Effector CD8-positive, alpha-beta T cell (primary cell): ENCODE data around the gene GLRA2.

Experiments
- DNase-seq: peaks from one replicate; lab custom pipeline; 2025; lab: John Stamatoyannopoulos, UW

GLRA2 gene

DNA sequence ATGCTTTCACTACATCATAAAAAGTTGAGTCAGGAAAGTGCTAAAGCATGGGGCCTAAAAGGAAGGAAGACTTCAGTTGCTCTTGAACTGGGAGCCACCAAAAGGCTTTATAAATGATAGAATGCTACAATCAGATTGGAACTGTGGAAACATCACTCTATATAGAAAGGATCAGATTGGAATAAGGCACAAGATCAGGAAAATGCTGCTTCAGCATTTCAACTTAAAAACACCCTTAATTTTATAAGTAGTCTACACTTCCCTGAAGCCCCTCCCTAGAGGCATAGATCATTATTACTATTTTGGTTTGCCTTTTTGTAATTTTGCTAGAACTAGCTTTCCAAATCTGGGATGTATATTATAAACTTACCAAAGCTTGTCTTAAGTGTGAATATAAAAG is 172.8 kb downstream of the GLRA2 start:
- no peak for DNase-seq

DNA sequence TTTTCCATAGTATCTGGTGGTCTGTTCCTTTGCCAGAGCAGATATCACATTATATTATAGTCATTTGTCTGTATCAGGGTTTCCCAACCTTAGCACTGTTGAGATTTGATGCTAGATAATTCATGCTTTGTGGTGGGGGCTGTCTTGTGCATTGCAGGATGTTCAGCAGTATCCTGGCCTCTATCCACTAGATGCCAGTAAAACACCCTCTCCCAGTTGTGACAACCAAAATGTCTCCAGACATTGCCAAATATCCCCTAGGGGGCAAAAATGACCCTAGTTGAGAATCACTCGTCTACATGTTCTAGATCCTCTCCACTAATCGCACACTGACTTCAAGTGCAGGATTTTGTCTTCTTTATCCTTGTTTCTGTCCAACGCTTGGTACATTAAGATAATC is 182.8 kb downstream of the GLRA2 start:
- DNase-seq: no peak

DNA sequence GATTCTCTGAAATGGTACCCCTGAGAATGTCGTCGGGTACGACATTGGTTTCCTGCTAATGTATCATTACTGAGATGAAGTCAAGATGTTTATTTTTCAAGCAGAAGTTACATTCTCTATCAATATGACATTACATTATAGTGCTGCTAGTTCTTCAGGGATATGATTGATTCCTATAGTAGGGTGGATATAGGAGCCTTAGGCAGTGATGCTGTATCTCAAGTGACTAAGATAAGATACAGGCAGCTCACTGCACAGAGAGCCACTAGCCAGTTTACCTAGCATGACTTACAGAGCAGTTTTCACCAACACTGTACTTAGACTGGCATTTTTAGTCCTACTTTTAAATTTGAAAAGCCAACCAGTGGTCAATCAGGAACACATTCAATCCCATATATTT is 188.6 kb downstream of the GLRA2 start:
- DNase-seq: no peak

DNA sequence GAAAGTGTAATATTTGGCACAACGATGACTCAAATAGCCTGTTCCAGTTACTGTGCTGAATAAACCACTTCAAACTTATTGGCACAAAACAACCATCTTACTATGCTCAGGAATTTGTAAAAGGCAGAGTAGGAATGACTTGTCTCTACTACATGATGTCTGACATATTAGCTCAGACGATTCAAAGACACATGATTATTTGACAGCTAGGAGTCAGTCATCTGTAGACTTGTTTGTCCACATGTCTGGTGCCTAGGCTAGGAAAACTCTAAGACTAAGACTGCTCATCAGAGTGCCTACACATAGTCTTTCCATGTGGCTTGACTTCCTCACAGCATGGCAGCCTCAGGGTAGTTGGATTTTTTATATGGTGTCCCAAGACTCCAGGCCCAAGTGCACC is 189.1 kb downstream of the GLRA2 start:
- no peak for DNase-seq

DNA sequence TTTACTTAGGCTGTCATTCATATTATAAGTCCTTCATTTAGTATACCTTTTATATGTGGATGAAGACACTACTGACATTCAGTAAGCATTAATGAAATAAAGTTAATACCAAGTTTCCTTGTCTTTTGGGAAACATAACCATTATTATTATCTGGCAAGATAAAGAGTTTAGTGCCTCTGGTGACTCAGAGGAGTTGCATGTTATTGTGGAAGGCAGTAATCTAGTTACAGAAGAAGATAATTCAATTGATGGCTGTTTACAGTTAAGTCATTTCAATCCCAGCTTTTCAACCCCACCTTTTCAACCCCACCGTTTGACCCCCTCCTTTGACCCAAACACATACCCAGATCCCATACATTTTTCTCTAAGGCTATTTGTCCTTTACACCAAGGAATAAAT is 199.7 kb downstream of the GLRA2 start:
- no peak for DNase-seq

DNA sequence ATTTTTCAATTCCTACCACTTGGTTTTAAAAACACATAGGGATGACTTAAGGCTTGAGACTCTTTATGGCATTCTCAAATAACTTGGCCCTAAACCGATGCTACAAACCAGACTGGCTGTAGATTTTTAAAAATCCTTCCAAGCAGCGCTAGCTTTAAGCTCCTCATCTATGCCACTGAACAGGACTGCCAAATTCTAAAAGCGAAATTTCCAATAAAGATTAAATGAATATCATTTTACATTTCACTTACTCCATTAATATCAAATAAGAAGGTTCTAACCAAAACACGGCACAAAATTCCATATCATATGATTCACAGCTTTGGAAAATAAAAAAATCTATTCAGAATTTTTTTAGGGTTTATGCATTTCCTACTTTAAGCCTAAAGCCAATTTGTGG is 209.3 kb downstream of the GLRA2 start:
- DNase-seq: no peak

DNA sequence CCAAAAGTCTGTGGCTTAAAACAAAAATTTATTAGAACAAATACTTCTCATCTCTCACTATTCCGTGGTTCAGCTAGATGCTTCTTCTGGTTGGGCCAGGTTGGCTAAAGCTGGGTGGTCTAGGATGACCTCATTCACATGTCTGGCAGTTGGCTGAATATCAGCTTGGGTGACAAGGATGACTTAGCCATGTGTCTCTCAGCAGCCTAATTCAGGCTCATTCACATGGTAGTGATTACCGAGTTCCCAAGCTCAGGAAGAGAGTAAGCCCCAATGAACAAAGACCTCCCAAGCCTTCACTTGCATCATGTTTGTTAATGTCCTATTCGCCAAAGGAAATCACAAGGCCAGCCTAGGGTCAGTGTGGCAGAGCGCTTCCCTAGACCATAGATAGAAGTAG is 224.1 kb downstream of the GLRA2 start:
- no peak for DNase-seq

GRCh38 chrX:14758029-14758491 is 228.7 kb downstream of the GLRA2 start:
- DNase-seq: no peak

DNA sequence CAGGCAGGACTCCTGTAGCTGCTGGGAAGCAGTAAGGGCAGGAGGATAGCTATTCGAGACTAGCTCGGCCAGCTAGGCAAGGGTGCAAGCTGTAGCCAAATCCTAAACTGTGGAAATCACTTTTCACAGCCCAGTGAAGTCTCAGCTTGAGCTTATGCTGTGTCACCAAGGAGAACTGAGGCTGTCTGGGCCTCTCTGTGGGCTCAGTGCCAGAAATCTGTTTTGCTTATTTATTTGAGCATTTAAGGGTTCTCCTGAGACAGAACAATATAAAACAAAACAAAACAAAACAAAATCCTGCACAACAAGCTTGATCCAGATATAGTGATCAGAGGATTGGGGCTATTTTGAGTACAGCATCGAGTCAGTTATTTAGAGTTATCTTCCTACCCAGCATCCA is 246.1 kb downstream of the GLRA2 start:
- no peak for DNase-seq

DNA sequence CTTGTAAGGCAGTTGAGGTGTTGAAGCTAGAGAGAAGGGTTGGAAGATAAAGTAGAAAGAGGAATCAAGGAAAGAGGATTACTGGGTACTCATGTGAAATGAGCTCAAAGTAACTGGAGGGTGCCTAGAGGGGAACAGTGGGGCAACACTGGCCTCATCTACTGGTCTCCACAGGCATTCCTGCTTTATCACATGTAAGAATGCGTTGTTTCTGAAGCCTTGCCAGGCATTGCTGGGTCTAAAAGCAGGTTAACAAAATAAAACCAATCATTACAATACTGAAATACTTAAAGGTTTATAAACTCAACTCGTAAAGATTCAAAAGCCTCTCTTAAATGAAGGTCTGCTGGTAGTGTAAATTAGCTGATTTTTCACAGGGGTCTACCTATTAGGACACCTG is 247.6 kb downstream of the GLRA2 start:
- DNase-seq: no peak

- no peak for DNase-seq
Measured at GRCh38 chrX:14777525-14777924, 248.2 kb downstream of the GLRA2 start.

DNA sequence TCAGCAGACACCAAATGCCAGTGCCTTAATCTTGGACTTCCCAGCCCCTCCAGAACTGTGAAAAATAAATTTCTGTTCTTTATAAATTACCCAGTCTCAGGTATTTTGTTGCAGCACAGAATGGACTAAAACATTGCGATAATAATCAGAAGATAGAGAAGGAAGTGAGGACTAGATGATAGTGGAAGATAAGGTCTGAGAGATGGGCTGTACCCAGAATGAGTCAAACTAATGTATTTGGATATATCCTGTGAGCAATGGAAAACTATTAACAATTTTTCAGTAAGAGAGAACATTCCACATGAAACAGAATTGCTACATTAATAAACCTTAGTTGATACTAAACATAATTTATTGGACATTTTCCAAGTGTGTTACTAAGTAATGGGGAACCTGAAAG is 250.2 kb downstream of the GLRA2 start:
- DNase-seq: no peak
